Measurements from ENCODE around the gene DUSP2.
"Not testable (repeated sequence)": the region's sequence is repeated elsewhere in the genome, so short reads cannot be mapped to it uniquely, and the experiment has no call there.

The DUSP2 gene

DNA sequence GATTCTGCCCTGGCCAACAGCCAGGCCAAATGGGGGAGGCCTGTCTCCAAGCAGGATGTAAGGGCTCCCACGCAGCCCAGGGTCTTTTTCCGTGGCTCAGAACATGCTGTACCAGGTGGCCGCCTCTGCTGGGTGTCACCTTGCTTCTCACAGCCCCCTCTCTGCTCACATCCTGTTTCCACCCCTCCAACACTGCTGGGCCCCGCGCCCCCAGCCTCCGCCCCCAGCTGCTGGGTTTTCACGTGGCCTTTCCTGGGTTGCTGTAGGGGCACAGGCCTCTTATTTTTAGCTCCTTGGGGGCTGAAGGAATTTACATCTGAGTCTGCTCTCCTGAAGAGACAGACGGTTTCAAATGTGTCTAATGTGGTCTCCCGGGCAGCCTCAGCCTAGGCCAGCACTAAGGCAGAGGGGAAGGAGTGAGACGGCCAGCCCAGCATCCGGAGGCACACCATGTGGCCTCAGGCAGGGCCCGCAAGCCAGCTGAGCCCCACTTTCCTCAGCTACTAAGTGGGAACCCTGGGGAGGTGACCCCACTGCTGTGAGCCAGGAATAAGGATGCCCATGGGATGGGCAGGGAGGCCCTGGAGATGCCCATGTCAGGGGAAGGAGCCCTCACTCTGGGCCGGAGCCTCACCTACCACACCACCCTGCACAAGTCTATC lies 18.7 kb upstream of the DUSP2 start:
- TF ChIP-seq CTCF (IDR thresholded peaks at IDR 0.05; ENCODE audit: control insufficient read depth, extremely low read depth, insufficient read depth) = no peak
- no peak overlapping the region for H3K4me3 ChIP-seq (ENCODE audit: low read depth, low read length)
- DNase-seq (ENCODE audit: low read depth) = no peak

DNA sequence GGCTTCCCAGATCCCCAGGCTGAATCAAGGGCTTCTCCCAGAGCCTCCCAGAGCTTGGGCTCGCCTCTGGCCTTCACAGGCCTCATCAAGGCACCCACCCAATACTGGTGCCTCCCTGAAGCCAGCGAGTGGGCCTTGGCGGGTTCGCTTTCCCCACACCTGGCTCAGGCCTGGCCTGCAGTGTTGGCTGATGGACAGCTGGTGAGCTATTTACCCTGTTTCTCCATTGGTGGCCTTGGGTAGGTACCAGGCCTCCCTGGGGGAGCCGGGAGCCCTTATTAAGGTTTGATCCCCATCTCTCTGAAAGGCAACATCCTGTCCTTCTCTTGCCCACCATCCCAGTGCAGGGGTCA lies 18.2 kb upstream of the DUSP2 start:
- no peak for TF ChIP-seq CTCF (IDR thresholded peaks at IDR 0.05; ENCODE audit: control insufficient read depth, extremely low read depth, insufficient read depth)
- no peak for DNase-seq (ENCODE audit: low read depth)
- H3K4me3 ChIP-seq (ENCODE audit: low read depth, low read length) = no peak overlapping the region

DNA sequence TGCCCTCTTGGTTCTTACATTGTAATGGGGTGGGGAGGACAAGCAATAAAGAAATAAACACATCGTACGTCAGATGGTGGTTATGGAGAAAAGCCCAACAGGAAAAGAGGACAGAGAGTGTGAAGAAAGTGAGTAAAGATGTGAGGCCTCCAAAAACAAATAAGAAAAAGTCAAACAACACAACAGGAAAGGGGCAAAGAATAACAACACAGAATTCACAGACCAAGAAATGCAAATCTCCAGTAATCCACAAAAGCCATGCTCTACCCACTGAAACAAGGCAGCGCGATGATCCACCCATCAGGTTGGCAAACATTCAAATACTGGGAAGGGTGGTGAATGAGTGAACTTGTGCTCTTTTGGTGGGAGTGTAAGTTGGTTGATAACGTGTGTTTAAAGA lies 16.7 kb upstream of the DUSP2 start:
- no peak for TF ChIP-seq CTCF (IDR thresholded peaks at IDR 0.05; ENCODE audit: control insufficient read depth, extremely low read depth, insufficient read depth)
- no peak for DNase-seq (ENCODE audit: low read depth)
- H3K4me3 ChIP-seq (ENCODE audit: low read depth, low read length) = no peak overlapping the region

- DNase-seq (ENCODE audit: low read depth) = not testable (repeated sequence)
These were observed 15.1 kb upstream of the DUSP2 start for GRCh38 chr2:96160366-96160765.

DNA sequence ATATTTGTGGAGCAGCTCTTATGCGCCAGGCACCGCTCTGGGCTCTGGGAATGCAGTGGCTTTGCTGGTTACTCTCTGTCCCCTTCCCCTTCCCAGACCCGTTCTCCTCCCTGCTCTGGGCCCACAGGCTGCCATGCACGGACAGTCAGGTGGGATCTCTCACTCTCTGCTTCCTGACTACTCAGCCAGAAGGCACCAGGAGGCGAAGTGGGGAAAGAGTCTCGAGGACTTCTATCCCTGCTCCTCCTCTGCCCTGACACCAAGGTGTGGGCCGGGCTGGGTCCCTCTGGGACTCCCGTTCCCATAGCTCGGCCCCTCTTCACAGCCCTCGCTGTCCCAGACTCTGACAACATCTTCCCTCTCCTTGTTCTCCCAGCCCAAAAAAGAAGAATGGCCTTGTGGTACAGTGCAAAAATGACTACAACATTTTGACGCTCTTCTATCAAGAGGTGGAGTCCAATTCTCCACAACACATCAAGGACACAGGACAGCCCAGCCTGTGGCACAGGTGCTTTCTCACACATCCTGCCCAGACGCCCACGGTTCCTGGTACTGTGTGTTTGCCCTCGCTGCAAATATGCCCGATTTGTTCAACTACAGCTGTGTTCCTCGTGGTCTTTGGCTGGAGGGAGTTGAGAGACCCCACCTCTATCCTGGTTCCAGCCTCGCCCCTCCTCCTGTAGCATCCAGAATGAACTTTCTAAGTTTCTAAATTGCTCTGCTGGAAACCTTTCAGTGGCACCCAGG lies 14.0 kb upstream of the DUSP2 start:
- no peak overlapping the region for H3K4me3 ChIP-seq (ENCODE audit: low read depth, low read length)
- no peak for DNase-seq (ENCODE audit: low read depth)
- TF ChIP-seq CTCF (IDR thresholded peaks at IDR 0.05; ENCODE audit: control insufficient read depth, extremely low read depth, insufficient read depth) = no peak

More at GRCh38 chr2:96160366-96160765, 15.1 kb upstream of the DUSP2 start:
- H3K4me3 ChIP-seq (ENCODE audit: low read depth, low read length) = not testable (repeated sequence)

DNA sequence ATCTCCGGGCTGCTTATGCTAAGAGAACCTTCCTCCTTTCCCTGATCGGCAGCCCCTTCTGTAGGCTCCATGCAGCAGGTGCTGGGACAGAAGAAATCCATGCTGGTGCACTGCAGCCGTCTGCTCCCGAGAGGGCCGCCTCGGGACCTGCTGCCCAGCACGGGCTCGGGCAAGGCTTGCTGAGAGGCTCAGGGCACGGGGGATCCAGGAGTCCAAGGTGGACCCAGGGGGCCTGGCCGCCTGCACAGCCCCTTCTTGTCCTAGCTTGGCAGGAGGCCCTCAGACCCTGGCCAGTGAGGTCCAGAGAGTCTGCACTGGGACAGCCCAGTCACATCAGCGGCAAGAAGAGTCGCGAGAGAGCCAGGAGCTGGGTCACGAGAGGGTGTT lies 13.3 kb upstream of the DUSP2 start:
- no peak for TF ChIP-seq CTCF (IDR thresholded peaks at IDR 0.05; ENCODE audit: control insufficient read depth, extremely low read depth, insufficient read depth)
- no peak overlapping the region for H3K4me3 ChIP-seq (ENCODE audit: low read depth, low read length)
- no peak for DNase-seq (ENCODE audit: low read depth)

GRCh38 chr2:96157649-96158553 lies 12.7 kb upstream of the DUSP2 start:
- no peak for TF ChIP-seq CTCF (IDR thresholded peaks at IDR 0.05; ENCODE audit: control insufficient read depth, extremely low read depth, insufficient read depth)
- DNase-seq (ENCODE audit: low read depth) = no peak
- H3K4me3 ChIP-seq (ENCODE audit: low read depth, low read length) = no peak overlapping the region
